Fibroblast of villous mesenchyme (primary cell): Measurements from ENCODE around the gene PRR35. TPM values are rescaled to one million over a fixed set of nuclear protein-coding genes. Genes with fewer than 3 reads are reported as not detected.
A peak's percentile ranks its signal among the peaks of the same experiment; 100 is the strongest.

ENCODE experiments used
- DNase-seq: peaks from one replicate; pipeline ENCODE4 v3.0.0-alpha.2; 2010; ENCODE audit warnings: low read depth
- H3K4me3 ChIP-seq: 2 replicates; pipeline ENCODE4 v1.5.1; 2011; ENCODE audit warnings: low read depth, mild to moderate bottlenecking, low read length
- total RNA-seq: library from RNA; depleted of rRNA; stranded (reverse); fragments of >200 nt; gene quantifications from 2 replicates; pipeline ENCODE4 v1.2.3, GENCODE V29; 2012
- TF ChIP-seq, protein P1 (sequence below): IDR thresholded peaks from 2 replicates; pipeline ENCODE4 v1.5.1; 2012; ENCODE audit warnings: low read depth, mild to moderate bottlenecking, low read length; ENCODE audit not compliant: insufficient read depth

PRR35 gene
- total RNA-seq, 1 donor: not detected

DNA sequence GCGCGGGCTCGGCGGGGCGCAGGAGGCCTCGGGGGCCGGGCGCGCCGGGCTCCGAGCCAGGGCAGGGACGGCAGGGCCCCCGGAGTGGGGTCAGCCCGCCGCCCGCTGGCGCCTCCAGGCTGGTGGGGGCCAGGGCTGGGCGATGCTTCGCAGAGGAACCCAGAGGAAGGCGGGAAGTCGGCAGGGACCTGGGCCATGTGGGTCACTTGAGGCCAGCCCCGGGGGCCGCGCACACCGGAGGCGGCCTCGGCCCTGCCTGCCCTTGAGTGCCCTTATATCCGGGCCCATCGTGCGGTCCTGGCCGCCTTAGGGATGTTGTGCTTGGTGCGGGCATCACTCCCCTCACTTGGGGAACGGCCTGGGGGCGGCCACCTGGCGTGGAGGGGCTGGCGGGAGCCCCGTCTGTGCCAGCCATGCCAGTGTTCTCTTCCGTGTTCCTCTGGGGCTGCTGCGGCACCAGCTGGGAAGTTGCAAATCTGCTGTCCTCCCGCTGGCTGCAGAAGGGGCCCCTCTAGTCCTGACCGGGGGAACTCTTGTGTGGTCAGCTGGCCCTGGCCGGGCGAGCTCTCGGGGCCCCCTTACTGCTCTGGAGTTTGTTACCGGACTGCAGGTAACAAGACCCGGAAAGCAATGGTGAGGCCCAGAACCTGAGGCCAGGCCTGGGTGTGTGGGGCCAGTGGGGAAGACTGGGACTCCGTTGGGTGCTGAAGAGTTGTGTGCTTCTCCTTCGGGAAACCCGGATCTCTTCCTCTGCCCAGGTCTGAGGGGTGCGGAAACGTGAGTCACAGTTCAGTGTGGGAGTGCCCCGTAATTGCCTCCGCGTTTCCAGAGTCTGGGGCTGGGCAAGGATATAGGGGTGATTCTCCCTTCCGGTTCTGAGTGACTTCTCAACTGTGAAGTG is 31.8 kb upstream of the PRR35 start:
- peak; percentile 70 for DNase-seq
- H3K4me3 ChIP-seq: peak overlapping the region; percentile 79
- TF ChIP-seq, protein P1, sequence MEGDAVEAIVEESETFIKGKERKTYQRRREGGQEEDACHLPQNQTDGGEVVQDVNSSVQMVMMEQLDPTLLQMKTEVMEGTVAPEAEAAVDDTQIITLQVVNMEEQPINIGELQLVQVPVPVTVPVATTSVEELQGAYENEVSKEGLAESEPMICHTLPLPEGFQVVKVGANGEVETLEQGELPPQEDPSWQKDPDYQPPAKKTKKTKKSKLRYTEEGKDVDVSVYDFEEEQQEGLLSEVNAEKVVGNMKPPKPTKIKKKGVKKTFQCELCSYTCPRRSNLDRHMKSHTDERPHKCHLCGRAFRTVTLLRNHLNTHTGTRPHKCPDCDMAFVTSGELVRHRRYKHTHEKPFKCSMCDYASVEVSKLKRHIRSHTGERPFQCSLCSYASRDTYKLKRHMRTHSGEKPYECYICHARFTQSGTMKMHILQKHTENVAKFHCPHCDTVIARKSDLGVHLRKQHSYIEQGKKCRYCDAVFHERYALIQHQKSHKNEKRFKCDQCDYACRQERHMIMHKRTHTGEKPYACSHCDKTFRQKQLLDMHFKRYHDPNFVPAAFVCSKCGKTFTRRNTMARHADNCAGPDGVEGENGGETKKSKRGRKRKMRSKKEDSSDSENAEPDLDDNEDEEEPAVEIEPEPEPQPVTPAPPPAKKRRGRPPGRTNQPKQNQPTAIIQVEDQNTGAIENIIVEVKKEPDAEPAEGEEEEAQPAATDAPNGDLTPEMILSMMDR: no peak

DNA sequence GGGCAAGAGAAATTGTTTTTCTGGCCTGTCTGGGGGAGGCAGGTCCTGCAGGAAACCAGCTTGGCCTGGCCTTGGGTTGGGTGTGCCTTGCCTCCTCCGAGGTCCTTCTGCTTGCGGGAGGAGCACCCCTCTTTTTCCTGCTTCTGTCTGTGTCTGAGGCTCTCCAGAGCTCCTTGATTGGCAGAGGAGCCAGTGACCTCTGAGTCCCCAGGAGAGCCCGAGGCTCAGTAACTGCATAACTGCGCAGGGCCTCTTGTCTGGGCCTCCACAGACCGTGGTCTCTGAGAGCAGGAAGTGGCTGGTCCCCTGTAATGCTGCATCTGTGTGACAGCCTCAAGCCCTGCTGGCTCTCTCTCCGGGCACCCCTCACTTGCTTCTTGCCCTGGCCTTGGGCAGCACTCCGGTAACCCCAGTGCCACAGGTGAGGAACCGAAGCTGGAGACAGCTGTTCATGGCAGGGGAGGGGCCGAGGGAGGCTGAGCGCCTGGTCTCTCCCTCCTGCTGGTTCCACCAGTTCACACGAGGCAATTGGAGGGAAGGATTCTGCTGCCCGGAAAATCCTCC is 31.1 kb upstream of the PRR35 start:
- no peak for DNase-seq
- TF ChIP-seq, protein P1: no peak
- H3K4me3 ChIP-seq: peak overlapping the region; percentile 79

GRCh38 chr16:530111-530817 is 29.9 kb upstream of the PRR35 start:
- TF ChIP-seq, protein P1: no peak
- no peak for DNase-seq
- H3K4me3 ChIP-seq: no peak overlapping the region

DNA sequence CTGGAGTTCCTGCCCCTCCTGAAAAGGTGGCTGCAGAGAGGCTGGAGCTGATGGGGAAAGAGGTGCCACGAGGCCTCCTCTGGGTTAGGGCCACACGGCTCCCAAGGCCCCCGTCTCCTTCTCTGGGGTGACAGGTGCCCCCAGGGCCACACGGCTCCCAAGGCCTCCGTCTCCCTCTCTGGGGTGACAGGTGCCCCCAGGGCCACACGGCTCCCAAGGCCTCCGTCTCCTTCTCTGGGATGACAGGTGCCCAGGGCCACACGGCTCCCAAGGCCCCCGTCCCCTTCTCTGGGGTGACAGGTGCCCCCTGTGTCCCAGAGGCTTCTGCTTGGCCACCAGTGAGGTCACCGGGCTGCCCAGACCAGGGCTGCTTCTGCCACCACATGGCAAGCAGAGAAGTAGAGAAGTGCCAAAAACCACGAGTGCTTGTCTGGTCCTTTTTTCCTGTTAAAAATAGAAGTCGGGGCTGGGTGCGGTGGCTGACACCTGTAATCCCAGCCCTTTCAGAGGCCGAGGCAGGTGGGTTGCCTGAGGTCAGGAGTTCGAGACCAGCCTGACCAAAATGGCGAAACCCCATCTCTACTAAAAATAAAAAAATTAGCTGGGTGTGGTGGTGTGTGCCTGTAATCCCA is 28.6 kb upstream of the PRR35 start:
- DNase-seq: no peak
- TF ChIP-seq, protein P1: no peak

DNA sequence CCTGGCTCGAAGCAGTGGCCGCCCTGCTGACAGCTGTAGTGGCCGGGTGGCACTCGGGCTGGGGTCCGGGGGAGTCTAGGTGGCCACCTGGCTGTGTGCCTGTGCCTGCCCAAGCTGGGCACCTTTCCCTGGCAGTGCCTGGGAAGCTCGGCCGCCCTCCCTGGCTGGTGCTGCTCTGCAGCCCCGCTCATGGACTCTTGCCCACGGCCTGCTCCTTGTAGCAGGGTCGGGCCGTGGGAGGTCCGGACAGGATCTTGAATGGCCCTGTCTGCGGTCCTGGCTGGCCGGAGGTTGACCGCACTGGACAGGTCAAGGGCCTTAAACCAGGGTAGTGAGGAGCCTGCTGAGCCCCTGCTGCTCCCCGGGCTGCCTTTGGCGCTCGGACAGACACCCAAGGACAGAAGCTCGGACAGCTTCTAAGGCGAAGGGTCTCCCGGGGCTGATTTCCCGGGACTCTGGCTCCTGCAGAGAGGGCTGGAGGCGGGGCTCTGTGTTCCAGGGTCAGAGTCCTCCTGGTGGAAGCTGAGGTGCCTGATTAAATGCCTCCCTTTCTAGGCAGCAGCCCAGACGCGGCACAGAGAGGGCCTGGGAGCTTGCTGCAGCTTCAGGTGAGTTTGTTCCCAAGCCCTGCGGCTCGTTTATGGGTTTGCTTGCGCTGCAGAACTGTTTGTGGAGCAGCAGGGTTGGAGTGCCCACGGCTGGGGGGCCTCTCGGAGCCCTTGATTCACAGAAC is 26.6 kb upstream of the PRR35 start:
- no peak overlapping the region for H3K4me3 ChIP-seq
- no peak for DNase-seq

More for the DNA sequence above, 28.6 kb upstream of the PRR35 start:
- H3K4me3 ChIP-seq: no peak overlapping the region

More for the DNA sequence above, 26.6 kb upstream of the PRR35 start:
- TF ChIP-seq, protein P1: no peak
